ENCODE results near the gene ADAM12.

GRCh38 chr10:126036515-126036914, 351.8 kb downstream of the ADAM12 start:
- TF ChIP-seq, protein P1, sequence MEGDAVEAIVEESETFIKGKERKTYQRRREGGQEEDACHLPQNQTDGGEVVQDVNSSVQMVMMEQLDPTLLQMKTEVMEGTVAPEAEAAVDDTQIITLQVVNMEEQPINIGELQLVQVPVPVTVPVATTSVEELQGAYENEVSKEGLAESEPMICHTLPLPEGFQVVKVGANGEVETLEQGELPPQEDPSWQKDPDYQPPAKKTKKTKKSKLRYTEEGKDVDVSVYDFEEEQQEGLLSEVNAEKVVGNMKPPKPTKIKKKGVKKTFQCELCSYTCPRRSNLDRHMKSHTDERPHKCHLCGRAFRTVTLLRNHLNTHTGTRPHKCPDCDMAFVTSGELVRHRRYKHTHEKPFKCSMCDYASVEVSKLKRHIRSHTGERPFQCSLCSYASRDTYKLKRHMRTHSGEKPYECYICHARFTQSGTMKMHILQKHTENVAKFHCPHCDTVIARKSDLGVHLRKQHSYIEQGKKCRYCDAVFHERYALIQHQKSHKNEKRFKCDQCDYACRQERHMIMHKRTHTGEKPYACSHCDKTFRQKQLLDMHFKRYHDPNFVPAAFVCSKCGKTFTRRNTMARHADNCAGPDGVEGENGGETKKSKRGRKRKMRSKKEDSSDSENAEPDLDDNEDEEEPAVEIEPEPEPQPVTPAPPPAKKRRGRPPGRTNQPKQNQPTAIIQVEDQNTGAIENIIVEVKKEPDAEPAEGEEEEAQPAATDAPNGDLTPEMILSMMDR (IDR thresholded peaks at IDR 0.05), result no peak
- TF ChIP-seq POLR2A (IDR thresholded peaks at IDR 0.05), result no peak
- no peak for TF ChIP-seq POLR2AphosphoS5 (IDR thresholded peaks at IDR 0.05)

All from sigmoid colon (tissue), 4 donors.